ENCODE data around the gene WIPF2. TPM values are rescaled to one million over a fixed set of nuclear protein-coding genes. Genes with fewer than 3 reads are reported as not detected.

WIPF2 gene
- total RNA-seq, result 4.8 and 6.2 TPM in 2 replicates

- DNase-seq (ENCODE audit: low read depth in 2 of 2), result peak; percentile 96 to 98
Measured at GRCh38 chr17:40218740-40219593, at the start of gene WIPF2. WIPF2 (plus strand) TSS chr17:40219304; CDS start chr17:40256460, 37,156 bp downstream.

- no peak for DNase-seq (ENCODE audit: low read depth in 2 of 2)
Measured at GRCh38 chr17:40170325-40170724, 48.8 kb upstream of the WIPF2 start.

- DNase-seq (ENCODE audit: low read depth in 2 of 2), result no peak
Measured at GRCh38 chr17:40171750-40172149, 47.4 kb upstream of the WIPF2 start.

- DNase-seq (ENCODE audit: low read depth in 2 of 2), result no peak
Measured at GRCh38 chr17:40173091-40173777, 45.9 kb upstream of the WIPF2 start.

GRCh38 chr17:40173778-40174135 is 45.3 kb upstream of the WIPF2 start:
- DNase-seq (ENCODE audit: low read depth in 2 of 2), result no peak

- no peak for DNase-seq (ENCODE audit: low read depth in 2 of 2)
Measured at GRCh38 chr17:40174514-40174913, 44.6 kb upstream of the WIPF2 start.

- DNase-seq (ENCODE audit: low read depth in 2 of 2), result no peak
Measured at GRCh38 chr17:40175928-40176753, 43.0 kb upstream of the WIPF2 start.

GRCh38 chr17:40176754-40177110 is 42.4 kb upstream of the WIPF2 start:
- no peak for DNase-seq (ENCODE audit: low read depth in 2 of 2)

GRCh38 chr17:40177275-40177874 is 41.7 kb upstream of the WIPF2 start, which contains the start of gene RAPGEFL1:
RAPGEFL1 (plus strand) TSS chr17:40177470; CDS start chr17:40177862, 392 bp downstream.
- peak; percentile 69 to 70 for DNase-seq (ENCODE audit: low read depth in 2 of 2)

- no peak for DNase-seq (ENCODE audit: low read depth in 2 of 2)
Measured at GRCh38 chr17:40178021-40178601, 41.0 kb upstream of the WIPF2 start.

- no peak for DNase-seq (ENCODE audit: low read depth in 2 of 2)
Measured at GRCh38 chr17:40178660-40179059, 40.4 kb upstream of the WIPF2 start.

- DNase-seq (ENCODE audit: low read depth in 2 of 2), result peak in 1 of 2 donors; percentile 43
Measured at GRCh38 chr17:40179923-40180659, 39.0 kb upstream of the WIPF2 start.

- DNase-seq (ENCODE audit: low read depth in 2 of 2), result no peak
Measured at GRCh38 chr17:40180694-40181093, 38.4 kb upstream of the WIPF2 start.

GRCh38 chr17:40181205-40181604 is 37.9 kb upstream of the WIPF2 start:
- DNase-seq (ENCODE audit: low read depth in 2 of 2), result no peak

- no peak for DNase-seq (ENCODE audit: low read depth in 2 of 2)
Measured at GRCh38 chr17:40182606-40183005, 36.5 kb upstream of the WIPF2 start.

GRCh38 chr17:40187238-40187637 is 31.9 kb upstream of the WIPF2 start:
- DNase-seq (ENCODE audit: low read depth in 2 of 2), result no peak

GRCh38 chr17:40188694-40189093 is 30.4 kb upstream of the WIPF2 start:
- DNase-seq (ENCODE audit: low read depth in 2 of 2), result no peak

- DNase-seq (ENCODE audit: low read depth in 2 of 2), result peak; percentile 29 to 31
Measured at GRCh38 chr17:40190197-40191021, 28.7 kb upstream of the WIPF2 start.

All from lung microvascular endothelial cell (primary cell).